DMS 273 (cell line): ENCODE measurements around the gene TJP2.
"Not testable (repeated sequence)": the region's sequence is repeated elsewhere in the genome, so short reads cannot be mapped to it uniquely, and the experiment has no call there.

Source experiments
- DNase-seq: peaks from one replicate; lab custom pipeline; 2025; ENCODE audit not compliant: unreplicated experiment; lab: John Stamatoyannopoulos, UW

Gene TJP2

DNA sequence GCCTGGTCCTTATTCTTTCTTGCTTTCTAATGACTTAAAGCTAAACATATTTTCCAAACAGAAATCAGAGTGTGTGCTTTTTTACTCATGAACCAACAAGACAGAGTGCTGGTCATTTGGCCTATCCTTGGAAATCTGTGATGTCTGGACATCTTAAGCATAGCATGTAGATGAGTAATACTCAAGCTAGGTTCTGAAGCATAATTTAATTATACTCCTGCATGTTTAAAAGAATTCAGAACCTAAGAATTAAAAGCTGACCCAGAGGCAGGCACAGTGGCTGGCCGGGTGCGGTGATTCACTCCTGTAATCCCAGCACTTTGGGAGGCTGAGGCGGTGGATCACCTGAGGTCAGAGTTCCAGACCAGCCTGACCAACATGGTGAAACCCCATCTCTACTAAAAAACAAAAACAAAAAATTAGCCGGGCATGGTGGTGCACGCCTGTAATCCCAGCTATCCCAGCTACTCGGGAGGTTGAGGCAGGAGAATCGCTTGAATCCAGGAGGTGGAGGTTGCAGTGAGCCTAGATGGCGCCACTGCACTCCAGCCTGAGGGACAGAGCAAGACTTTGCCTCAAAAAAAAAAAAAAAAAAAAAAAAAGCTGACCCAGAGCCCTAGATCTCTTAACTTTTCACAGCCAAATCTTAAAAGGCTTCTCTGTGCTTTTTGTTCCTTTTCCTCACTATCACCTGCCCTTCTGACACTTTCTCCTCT lies 16.2 kb upstream of the TJP2 start:
- no peak for DNase-seq

DNA sequence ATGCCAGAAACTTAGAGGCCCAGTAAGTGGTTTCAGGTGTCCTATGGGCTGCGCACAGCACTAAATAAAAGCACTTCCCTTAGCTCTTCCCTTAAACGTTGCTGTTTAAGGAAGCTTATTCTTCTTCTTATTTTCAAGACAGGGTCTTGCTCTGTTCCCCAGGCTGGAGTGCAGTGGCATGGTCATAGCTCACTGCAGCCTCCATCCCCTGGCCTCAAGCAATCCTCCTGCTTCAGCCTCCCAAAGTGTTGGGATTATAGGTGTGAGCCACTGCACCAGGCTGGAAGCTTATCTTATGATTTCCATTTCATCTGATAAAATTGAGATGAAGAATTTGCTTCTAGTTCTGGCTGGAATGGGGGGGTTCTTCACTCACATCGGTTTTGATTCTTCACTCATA lies 15.6 kb upstream of the TJP2 start:
- no peak for DNase-seq

DNA sequence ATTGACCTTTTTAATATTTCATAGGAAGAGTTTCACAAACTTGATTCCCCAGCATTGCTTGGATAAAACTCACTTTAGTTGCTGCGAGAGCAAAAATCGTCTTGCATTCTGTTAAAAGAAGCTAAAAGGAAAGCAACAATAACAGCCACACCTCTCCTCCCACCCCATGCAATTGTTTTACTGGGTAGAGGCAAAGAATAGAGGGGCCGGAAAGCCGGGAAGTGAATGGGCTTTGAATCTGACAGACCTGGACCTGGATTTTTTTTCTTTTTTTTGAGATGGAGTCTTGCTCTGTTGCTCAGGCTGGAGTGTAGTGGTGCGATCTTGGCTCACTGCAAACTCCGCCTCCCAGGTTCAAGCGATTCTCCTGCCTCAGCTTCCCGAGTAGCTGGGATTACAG lies 9.5 kb upstream of the TJP2 start:
- DNase-seq, result not testable (repeated sequence)

DNA sequence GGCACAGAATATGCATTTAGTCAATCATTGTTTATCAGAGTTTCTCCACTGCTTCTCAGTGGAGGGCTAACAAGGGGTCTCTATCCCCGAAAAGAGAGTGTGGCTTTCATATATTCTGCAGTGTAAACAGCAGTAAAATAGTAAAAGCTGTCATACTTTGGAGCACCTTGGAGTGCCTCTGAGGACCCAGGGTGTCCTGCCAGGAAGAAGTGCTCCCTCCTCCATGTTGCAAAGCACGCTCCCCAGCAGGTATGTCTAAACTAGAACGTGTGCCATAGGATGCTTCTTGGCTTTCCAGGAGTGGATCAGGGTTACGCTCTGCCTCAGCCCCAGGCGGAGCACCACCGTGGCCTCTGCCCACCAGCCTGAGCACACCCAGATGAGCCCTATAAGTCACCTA lies 8.5 kb upstream of the TJP2 start:
- no peak for DNase-seq

DNA sequence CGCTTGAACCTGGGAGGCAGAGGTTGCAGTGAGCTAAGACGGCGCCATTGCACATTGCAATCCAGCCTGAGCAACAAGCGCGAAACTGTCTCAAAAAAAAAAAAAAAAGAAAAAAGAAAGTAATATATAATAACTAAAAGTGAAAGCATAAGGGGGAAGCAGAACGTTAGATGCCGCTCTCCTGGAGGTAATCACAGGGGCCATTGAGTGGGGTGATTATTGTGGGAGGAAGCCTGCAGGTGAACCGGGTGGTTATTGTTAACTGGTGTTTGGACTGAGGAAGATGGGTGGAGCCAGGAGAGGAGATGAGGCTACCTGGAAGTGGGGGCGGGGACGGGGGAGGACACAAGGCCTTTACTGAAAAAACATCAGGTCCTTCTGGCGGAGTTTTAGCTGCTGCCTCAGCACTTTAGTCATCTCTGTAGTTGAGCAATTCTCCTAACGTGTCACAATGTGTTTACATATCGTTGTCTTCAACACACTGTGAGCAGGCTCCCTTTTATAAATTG lies 5.3 kb upstream of the TJP2 start:
- DNase-seq, result no peak

DNA sequence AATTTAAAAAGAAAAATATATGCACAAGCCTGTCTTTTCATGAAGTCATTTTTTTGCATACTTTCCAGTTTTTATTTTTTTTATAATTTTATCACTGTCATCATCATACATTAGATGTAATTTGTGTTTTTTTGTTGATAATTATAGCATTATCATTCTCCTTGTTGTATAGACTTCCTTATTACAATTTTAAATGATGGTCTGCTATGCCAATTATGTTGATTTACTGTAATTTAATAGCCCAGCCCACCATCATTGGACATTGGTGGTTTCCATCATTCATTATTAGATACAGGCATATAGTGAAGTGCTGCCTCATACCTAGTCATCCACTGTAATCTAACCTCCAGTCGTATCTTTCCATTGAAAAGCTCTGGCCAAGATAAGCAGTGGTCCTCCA lies 3.8 kb upstream of the TJP2 start:
- DNase-seq, result no peak

DNA sequence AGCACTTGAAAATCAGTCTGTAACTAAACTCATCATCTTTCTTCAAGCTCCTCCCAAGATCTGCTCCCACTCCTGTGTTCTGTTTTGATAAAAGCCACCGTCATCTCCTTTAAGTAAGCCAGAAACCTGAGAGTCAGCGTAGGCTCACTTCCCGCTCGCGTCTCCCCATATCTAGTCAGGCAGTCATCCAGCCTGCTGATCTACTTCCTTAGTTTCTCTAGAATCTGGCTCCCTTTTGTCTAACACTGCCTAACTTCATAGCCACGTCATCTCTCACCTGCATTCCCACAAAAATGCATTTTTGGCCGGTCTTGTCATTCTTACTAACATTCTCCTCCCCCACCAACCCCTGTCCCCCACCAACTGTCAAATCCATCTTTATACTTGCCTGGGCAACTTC lies 3.0 kb upstream of the TJP2 start:
- DNase-seq, result no peak

DNA sequence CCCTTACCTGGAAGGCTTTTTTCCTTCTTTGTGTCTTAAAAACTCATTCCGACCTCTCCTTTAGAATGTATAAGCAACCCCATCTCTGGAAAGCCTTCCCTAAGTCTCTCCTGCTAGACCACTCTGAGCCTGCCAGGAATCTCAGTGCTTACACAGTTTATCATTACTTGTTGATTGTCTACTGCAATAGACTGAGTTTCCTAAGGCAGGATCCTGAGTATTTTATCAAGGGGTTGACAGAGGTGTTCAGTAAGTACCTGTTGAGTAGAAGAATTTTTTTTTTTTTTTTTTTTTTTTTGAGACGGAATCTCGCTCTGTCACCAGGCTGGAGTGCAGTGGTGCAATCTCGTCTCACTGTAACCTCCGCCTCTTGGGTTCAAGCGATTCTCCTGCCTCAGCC lies 2.6 kb upstream of the TJP2 start:
- no peak for DNase-seq

DNA sequence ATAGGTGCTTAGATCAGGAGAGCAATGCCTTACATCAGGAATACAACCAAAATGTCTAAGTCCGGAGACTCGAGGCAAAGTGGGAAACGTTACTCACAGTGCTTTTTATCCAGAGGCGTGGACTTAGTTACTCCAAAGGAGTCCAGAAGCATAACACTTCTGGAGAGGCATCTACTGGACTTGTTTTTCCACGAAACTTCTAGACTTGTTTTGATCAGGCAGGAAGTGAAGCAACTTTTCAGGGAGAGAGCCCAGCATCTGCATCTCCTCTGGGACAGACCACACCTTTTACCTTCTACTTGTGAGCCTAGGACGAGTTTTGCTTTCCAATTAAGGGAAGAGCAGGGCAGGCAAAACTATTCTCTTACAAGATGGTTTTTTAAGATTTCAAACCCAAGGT lies 1.2 kb upstream of the TJP2 start:
- DNase-seq, result no peak

DNA sequence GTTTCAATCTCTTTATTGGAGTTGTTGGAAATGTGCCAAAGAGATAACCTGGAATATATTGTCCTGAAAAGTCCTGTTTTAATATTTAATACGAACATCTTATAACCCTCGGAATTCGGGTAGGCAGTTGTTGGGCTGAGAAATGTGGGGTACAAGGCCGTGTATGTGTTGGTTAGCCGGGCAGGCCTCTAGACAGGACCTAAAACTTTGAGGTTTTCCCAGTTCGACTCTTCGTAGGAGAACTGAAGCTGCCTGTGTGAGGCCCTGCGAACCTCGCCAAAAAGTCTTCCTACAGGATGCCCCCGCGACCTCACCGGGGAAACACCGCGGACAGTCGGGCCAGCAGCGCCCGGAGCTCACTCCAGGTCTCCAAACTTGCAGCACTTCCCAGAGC lies 583 bp upstream of the TJP2 start:
- peak; percentile 50 for DNase-seq

DNA sequence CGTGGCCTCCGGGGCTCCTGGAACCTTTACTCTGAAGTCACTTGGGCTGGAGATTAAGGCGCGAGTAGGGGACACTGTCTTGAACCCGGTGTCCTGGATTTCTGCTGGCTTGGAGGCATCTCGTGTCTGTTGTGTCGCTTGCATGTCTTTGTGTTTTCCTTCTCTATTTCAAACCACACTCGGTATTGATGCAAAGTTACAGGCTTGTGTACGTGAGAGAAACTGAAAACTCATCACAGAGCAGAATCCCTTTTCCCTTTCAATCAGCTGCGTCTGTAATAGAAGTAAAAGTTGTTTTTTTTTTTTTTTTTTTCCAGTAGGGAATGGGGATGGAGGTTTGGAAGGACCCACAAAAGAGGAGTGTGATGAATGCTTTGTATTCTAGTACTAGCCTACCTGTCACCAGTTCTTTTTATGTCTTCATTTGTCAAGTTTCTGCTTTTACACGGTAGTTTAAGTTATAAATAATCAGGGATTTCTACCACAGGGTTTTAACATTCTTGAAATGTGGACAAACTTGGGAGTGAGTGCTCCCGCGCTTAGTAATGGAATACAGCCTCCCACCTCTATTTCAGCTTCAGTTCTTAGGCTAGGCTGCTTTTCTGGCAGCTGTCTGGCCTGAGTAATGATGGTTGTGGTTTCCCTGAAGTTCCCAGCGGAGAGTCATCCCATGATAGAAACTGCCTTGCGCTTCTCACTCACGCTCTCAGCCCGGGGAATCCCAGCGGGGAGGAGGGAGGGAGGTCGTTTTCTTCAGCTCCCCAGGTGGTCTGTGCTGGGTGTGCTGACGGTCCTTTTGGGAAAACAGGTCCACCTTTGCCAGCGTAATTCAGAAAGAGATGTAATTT lies 763 bp downstream of the TJP2 start:
- DNase-seq, result peak; percentile 86

DNA sequence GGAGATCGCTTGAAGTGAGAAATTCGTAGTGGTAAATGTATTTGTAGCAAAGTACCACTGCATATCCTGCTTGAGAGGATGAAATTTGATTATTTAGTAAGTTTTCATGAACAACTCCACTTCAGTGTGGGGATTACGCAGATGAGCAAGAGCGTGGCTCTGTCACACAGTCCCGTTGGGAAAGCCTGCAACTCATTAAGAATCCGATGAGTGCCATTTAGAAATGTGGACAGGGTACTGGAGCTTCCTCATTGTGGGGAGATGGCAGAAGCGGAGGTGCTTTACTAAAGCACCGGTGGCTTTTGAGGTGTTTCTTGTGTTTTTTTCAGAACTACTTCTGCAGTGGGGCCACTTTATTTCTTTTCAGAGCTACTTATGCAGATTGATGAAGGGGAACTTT lies 1.4 kb downstream of the TJP2 start:
- peak; percentile 32 for DNase-seq

DNA sequence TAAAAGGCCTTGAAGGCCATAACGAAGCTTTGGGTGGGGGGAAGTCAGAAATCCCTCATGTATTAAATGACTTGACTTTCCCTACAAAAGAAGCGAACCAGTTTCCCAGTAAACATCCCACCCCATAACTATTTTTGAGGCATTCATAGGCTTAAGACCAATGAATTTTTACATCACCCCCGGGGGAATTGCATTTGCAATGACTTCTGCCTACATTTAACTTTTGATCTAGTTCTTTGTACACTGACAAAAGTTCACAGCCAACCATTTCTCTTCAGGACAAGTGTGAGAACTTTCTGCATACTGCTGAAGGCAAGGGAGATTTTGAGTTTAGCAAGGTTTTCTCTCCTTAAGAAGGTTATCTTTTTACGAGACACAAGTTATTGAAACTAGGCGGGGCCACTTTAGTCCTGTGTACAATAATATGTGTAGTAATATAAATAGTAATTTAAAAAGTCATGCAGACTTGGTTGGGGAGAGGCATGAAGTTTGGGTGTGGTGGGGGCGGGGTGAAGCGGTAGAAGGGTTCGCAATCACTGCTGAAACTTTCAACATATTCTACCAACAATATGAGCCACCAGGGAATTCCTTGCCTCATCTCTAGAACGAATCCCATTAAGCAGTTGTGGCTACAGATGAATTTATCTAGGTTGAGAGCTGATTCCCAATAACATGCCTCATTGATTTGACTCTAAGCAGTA lies 2.5 kb downstream of the TJP2 start:
- no peak for DNase-seq

DNA sequence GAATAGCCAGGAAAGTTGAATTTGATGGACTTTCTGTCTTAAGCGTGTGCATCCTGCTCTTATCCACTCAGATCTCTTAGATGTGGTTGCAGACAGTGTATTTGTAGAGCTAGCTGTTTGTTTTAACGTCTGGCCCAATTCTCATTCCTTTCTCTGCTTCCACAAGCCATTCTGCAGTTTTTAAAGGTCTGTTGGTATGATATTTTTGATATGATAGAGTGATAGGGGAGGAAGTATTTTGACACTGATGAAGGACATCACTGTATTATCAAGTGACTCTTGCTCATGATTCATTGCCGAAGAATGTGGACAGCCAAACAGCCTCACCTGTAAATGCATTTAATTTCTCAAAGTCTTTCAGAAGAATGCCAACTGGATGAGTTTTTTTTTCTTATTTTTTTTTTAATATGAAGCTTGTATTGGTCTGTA lies 4.5 kb downstream of the TJP2 start:
- DNase-seq, result no peak

DNA sequence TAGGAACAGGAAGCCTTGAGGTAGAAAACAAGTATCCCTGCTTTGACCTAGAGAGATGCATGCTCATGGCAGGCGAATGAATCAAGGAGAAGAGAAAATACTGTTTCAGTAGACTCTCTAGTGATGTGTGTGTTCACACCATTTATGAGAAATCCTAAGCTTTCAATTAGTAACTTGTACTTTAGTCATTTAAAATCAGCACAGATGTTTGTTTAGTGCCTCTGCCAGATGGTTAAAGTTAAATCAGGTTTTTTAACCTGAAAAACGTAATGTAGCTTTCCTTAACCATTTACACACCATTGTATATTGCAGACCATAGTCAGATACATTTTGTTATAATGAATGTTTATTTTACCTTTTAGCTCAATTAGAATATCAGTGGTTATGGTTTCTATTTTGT lies 5.0 kb downstream of the TJP2 start:
- DNase-seq, result no peak

DNA sequence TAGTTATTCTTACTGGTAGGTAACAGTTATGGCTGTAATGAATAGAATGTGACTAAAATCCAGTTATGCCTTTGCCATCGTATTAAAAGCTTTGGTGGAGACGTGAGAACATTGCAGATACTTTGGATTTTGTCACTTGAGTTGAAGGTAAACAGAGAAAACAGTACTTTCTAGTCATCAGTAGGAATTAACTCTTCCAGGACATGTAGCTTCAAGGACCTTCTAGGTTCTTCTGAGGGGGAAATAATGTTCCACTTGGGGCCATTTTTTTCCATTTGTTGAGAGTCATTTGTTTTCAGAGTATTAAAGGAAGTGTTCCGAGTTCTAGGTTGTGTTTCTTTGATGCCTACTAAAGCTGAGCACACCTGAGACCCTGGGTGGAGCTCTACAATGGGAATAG lies 6.1 kb downstream of the TJP2 start:
- DNase-seq, result no peak

DNA sequence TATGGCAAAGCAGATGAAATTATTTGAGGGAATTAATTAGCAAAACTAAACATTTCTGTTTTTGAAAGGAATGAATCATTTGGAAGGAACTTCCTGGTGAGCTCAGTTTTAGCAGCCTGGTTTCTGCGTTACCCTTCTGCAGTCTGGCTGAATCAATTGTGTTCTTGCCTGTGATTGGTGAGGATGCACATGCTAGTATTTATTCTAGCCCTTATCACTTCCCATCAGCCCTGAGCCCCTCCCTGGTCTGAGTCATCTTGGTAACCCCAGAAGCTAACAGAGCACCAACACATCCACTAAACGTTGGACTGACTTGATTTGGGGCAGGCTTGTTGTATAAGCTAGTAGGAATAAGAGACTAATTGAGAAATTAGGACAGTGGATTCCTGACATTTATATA lies 6.6 kb downstream of the TJP2 start:
- peak; percentile 49 for DNase-seq

DNA sequence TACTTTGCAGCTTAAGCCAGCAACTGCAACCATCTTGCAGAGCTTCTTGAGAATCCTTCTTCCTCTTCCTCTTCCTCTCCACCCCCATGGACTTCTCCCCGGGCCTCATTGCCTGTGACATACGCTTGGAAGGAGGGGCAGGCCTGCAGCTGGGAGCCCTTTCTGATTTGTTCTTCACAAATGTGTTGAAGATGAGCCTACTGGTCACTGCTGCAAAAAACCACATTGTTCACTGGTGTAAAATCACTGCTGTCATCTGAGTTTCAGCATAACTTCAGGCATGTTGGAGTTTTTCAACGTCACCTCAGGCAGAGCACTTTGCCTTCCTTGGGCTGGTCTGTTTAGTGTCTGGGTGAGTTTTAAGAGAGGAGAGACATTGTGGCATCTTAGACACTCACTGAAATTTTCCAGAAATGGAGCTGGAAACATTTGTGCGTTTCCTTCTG lies 7.9 kb downstream of the TJP2 start:
- no peak for DNase-seq

DNA sequence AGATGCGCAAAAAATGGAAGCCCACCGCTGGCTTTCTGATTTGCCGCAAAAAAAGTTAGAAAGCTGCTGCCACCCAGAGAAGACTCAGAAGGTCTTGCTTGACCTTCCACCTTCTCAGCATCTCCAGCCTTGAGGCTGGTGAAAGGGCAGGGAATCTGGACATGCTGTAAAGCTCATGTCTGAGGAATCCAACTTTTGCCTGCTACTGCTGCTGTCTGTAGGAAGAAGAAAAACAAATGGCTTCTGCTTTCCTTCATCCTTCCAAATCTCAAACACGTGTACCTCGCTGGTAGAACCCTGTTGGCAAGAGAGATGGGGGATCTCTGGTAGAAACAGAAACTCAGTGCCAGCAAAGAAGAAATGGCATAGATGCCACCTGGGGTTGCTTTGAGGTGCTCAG lies 10.2 kb downstream of the TJP2 start:
- DNase-seq, result no peak

DNA sequence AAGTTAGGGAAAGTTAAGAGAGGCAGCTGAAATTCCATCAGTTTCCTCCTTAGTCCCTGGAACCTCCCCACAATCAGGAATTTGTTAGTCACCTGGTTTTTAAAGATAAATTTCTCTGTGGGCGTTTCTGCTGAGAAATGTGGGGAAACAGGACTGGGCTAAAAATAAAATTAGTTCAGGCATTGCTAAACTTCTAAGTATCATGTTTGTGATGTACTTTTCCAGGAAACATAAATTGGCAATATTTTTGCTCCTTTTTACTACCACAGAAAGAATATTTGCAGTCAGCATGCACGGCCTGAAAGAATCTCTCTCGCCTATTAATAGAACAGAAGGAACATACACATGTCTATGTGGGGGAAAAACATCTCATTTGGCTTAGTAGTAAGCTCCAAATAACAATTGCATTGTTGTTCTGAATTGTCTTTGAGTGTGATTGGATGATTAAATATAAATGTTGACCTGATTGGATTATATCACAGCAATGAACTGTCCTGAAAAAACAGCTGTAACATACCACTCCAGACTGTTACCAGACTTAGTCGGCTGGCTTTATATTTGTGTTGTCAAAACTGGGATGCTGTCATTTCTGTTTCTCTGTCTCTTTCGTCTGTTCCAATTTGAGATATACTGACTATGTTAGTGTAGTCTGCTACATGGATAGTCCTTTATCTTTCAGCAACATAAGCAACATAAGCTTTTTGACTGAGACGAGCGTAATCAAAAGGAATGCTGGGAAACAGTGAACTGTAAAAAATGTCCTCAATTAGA lies 12.9 kb downstream of the TJP2 start:
- no peak for DNase-seq

DNA sequence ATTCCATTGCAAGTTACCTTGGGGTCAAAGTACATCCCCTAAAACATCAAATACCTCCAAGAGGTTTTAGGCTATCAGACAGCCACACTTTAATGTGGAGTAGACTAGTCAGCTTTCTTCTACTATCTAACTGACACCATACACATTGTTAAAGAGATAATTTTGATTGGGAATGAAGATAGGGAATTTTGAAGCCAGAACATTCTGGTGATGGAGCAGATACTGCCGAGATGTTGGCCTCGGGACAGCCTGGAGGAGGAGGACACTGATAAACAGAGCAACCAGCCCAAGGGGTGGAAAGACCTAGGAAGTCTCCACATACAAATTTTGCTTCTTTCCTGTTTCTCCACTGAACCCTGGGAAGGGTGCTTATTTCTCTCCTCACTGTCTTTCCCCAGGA lies 14.9 kb downstream of the TJP2 start:
- no peak for DNase-seq
